H9 (cell line): ENCODE measurements around the gene SCML2. TPM values are rescaled to one million over a fixed set of nuclear protein-coding genes. Genes with fewer than 3 reads are reported as not detected.
A peak's percentile ranks its signal among the peaks of the same experiment; 100 is the strongest.

ENCODE experiments used
- DNase-seq: peaks from one replicate; pipeline ENCODE4 v3.0.0-alpha.2; 2017
- H2AFZ ChIP-seq: one replicate; pipeline ENCODE4 v1.6.1; 2013; ENCODE audit warnings: mild to moderate bottlenecking, low read length, control low read depth, moderate library complexity
- H2AK5ac ChIP-seq: 2 replicates; pipeline ENCODE4 v1.6.1; 2013; ENCODE audit warnings: low read length, control low read depth, mixed read lengths; ENCODE audit not compliant: insufficient read length
- H2BK120ac ChIP-seq: one replicate; pipeline ENCODE4 v1.6.1; 2013; ENCODE audit warnings: low read depth, mild to moderate bottlenecking, low read length, control low read depth, inconsistent platforms; ENCODE audit not compliant: poor library complexity, severe bottlenecking
- H2BK12ac ChIP-seq: 2 replicates; pipeline ENCODE4 v1.6.1; 2013; ENCODE audit warnings: low read length, control low read depth, mixed read lengths, low read depth; ENCODE audit not compliant: insufficient read length
- H2BK15ac ChIP-seq: 2 replicates; pipeline ENCODE4 v1.6.1; 2013; ENCODE audit warnings: low read depth, low read length, control low read depth
- H2BK20ac ChIP-seq: one replicate; pipeline ENCODE4 v1.6.1; 2013; ENCODE audit warnings: low read depth, mild to moderate bottlenecking, low read length, control low read depth, inconsistent platforms; ENCODE audit not compliant: poor library complexity, severe bottlenecking
- H2BK5ac ChIP-seq: 2 replicates; pipeline ENCODE4 v1.6.1; 2013; ENCODE audit warnings: low read length, control low read depth, mixed read lengths; ENCODE audit not compliant: insufficient read length
- H3K14ac ChIP-seq: 2 replicates; pipeline ENCODE4 v1.6.1; 2013; ENCODE audit warnings: low read length, control low read depth; ENCODE audit not compliant: insufficient read depth
- H3K18ac ChIP-seq: 2 replicates; pipeline ENCODE4 v1.6.1; 2013; ENCODE audit warnings: low read depth, mild to moderate bottlenecking, mixed read lengths, low read length, control low read depth; ENCODE audit not compliant: insufficient read length
- H3K23ac ChIP-seq: 2 replicates; pipeline ENCODE4 v1.6.1; 2013; ENCODE audit warnings: low read length, control low read depth, mixed read lengths, low read depth; ENCODE audit not compliant: insufficient read length
- H3K23me2 ChIP-seq: 2 replicates; pipeline ENCODE4 v1.6.1; 2013; ENCODE audit warnings: low read depth, mild to moderate bottlenecking, mixed read lengths, low read length, control low read depth; ENCODE audit not compliant: insufficient read length, poor library complexity, severe bottlenecking
- H3K27ac ChIP-seq: 2 replicates; pipeline ENCODE4 v1.5.1; 2013; ENCODE audit warnings: low read length, control low read depth, mixed read lengths, low read depth; ENCODE audit not compliant: insufficient read length
- H3K27me3 ChIP-seq: 2 replicates; pipeline ENCODE4 v1.6.1; 2013; ENCODE audit warnings: low read length, control low read depth, inconsistent platforms; ENCODE audit not compliant: insufficient read depth
- H3K4ac ChIP-seq: 2 replicates; pipeline ENCODE4 v1.6.1; 2013; ENCODE audit warnings: low read depth, mild to moderate bottlenecking, control low read depth, inconsistent platforms, low read length, moderate library complexity
- H3K4me1 ChIP-seq: 2 replicates; pipeline ENCODE4 v1.6.1; 2013; ENCODE audit warnings: low read length, control low read depth, inconsistent platforms; ENCODE audit not compliant: insufficient read depth
- H3K4me2 ChIP-seq: 2 replicates; pipeline ENCODE4 v1.6.1; 2013; ENCODE audit warnings: low read length, control low read depth, mixed read lengths; ENCODE audit not compliant: insufficient read length, insufficient read depth
- H3K56ac ChIP-seq: 2 replicates; pipeline ENCODE4 v1.6.1; 2013; ENCODE audit warnings: low read depth, mild to moderate bottlenecking, mixed read lengths, low read length, control low read depth; ENCODE audit not compliant: insufficient read length
- H3K79me1 ChIP-seq: 2 replicates; pipeline ENCODE4 v1.6.1; 2013; ENCODE audit warnings: low read depth, mild to moderate bottlenecking, moderate library complexity, low read length, control low read depth, inconsistent platforms; ENCODE audit not compliant: insufficient read depth, poor library complexity, severe bottlenecking
- H3K79me2 ChIP-seq: 2 replicates; pipeline ENCODE4 v1.6.1; 2013; ENCODE audit warnings: low read length, control low read depth, inconsistent platforms; ENCODE audit not compliant: insufficient read depth
- H3K9ac ChIP-seq: 2 replicates; pipeline ENCODE4 v1.6.1; 2013; ENCODE audit warnings: low read length, control low read depth, mixed read lengths; ENCODE audit not compliant: insufficient read length; ENCODE audit errors: extremely low read depth
- H3K9me3 ChIP-seq: one replicate; pipeline ENCODE4 v1.6.1; 2013; ENCODE audit warnings: low read depth, low read length, inconsistent platforms; ENCODE audit not compliant: control insufficient read depth
- H3T11ph ChIP-seq: one replicate; pipeline ENCODE4 v1.6.1; 2013; ENCODE audit warnings: mild to moderate bottlenecking, low read length, control low read depth, inconsistent platforms
- H4K20me1 ChIP-seq: one replicate; pipeline ENCODE4 v1.6.1; 2013; ENCODE audit not compliant: control insufficient read depth, insufficient read length, insufficient read depth
- H4K5ac ChIP-seq: 2 replicates; pipeline ENCODE4 v1.6.1; 2013; ENCODE audit warnings: low read depth, mild to moderate bottlenecking, mixed read lengths, low read length, control low read depth; ENCODE audit not compliant: insufficient read length
- H4K8ac ChIP-seq: replicated peaks from 2 replicates; pipeline ENCODE4 v1.6.1; 2013; ENCODE audit warnings: low read length, control low read depth, mixed read lengths, low read depth; ENCODE audit not compliant: insufficient read length
- H4K91ac ChIP-seq: 2 replicates; pipeline ENCODE4 v1.6.1; 2013; ENCODE audit warnings: low read depth, mild to moderate bottlenecking, moderate library complexity, mixed read lengths, low read length, control low read depth; ENCODE audit not compliant: insufficient read length
- H3K27ac Mint-ChIP-seq, 3 experiments: 2 replicates in 2 of 3; 3 replicates in 1 of 3; pipeline ENCODE4 v1.8.0; 2020 to 2021; ENCODE audit warnings: mixed read lengths in 3 of 3, mild to moderate bottlenecking in 1 of 3, moderate library complexity in 1 of 3
- H3K27me3 Mint-ChIP-seq: 2 replicates; pipeline ENCODE4 v1.8.0; 2021; ENCODE audit warnings: low read depth, mild to moderate bottlenecking, moderate library complexity, mixed read lengths
- H3K36me3 Mint-ChIP-seq, 3 experiments: 2 replicates in 2 of 3; 3 replicates in 1 of 3; pipeline ENCODE4 v1.8.0; 2020 to 2021; ENCODE audit warnings: low read depth in 3 of 3, mixed read lengths in 3 of 3; ENCODE audit not compliant: insufficient read depth in 1 of 3
- H3K4me1 Mint-ChIP-seq, 2 experiments: 2 replicates each; pipeline ENCODE4 v1.8.0; 2020; ENCODE audit warnings: mixed read lengths in 2 of 2
- H3K4me3 Mint-ChIP-seq, 2 experiments: 2 replicates in 1 of 2; 3 replicates in 1 of 2; pipeline ENCODE4 v1.8.0; 2020 to 2021; ENCODE audit warnings: mild to moderate bottlenecking in 2 of 2, mixed read lengths in 2 of 2, moderate library complexity in 1 of 2
- H3K9me3 Mint-ChIP-seq, 2 experiments: 2 replicates in 1 of 2; 3 replicates in 1 of 2; pipeline ENCODE4 v1.8.0; 2020; ENCODE audit warnings: mild to moderate bottlenecking in 2 of 2, mixed read lengths in 2 of 2, moderate library complexity in 1 of 2
- WGBS: extraction: QIAGEN DNeasy Blood & Tissue Kit; methylation state at CpG from one replicate; pipeline ENCODE4 v1.1.7; 2013; ENCODE audit warnings: missing lambda C conversion rate, low lambda C conversion rate, mixed read lengths; ENCODE audit not compliant: insufficient read length; ENCODE audit errors: extremely low coverage; 5-methylcytosine and 5-hydroxymethylcytosine counted together
- long read RNA-seq: library from polyadenylated mRNA; unstranded; transcript quantifications from one replicate; pipeline ENCODE4 v2.0.0, GENCODE V29; 2020
- total RNA-seq: library from RNA; stranded (reverse); gene quantifications from 2 replicates; pipeline ENCODE4 v1.2.1, GENCODE V29; 2021
- TF ChIP-seq, protein P1 (sequence below): fragments of 200-600 bp; sonication (generic); conservative IDR thresholded peaks from 3 replicates; pipeline ENCODE4 v1.8.0; 2021; ENCODE audit warnings: antibody characterized with exemption, mild to moderate bottlenecking

Gene SCML2
- 14.4 and 15.5 TPM in 2 replicates for total RNA-seq
- long read RNA-seq, full-length matches to known transcripts = 19 of 67 reads
- long read RNA-seq, partial matches to known transcripts = 20 of 67 reads
- long read RNA-seq, other reads (novel, unspliced or antisense) = 28 of 67 reads

DNA sequence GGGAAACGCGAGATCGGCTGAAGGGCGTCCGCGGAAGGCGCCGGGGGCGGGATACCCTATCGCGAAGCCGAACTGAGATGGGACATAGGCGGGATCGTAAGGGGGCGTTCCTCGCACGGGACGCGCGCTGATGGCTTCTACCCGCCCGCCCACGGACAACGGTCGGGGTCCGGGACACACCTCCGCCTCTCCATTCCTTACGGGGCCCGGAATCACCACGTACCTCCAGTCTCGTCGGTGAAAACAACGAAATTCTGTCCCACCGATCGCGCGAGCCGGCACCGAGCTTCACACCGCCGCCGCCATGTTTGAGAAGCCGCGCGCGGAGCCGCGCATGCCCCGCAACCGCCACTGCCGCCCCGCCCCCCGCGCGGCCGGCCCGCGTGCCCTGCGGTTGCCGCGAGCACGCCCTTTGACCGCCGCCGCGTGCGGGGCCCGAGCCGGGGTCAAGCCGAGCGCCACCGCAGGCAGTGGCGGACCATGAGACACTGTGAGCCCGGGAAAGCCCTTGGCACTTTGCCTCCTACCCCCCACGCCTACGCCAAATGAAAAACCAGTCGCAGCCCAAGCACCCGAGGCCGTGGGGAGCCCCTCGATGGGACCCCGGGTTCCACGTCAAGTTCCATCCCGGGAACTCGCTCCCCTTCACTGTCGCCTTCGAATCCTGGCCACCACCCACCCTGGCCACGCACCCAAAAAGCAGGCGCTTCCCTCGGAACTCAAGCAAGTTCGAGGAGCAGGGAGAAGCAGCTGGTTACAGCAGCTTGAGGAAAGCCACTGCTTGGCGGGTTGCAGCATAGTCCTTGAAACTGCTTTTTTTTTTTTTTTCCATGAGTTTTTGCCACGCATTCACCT is at the start of gene SCML2:
Gene SCML2 (minus strand): TSS at position 320 of the 855 bp plus-strand sequence. CDS start 20,617 bp downstream, outside the sequence.
- H3K4me2 ChIP-seq = peak within 1 kb of the TSS; percentile 24
- no peak within 1 kb of the TSS for H3K18ac ChIP-seq
- no peaks in the 10 kb centered on the region; the same call in 1 of the 2 replicates for H3K27me3 ChIP-seq
- peaks cover 9% of the 10 kb centered on the region for H3K9me3 ChIP-seq
- H3K79me2 ChIP-seq = no peaks in the 10 kb centered on the region
- H3K4ac ChIP-seq = no peak within 1 kb of the TSS
- H3K27ac Mint-ChIP-seq = peak within 1 kb of the TSS in 1 of 3 experiments; percentile 85; a peak in 2 of 7 replicates
- H4K8ac ChIP-seq = no peak within 1 kb of the TSS
- DNase-seq = peak; percentile 34
- no peak within 1 kb of the TSS for H2BK120ac ChIP-seq
- H3K9me3 Mint-ChIP-seq = peaks cover 51 to 61% of the 10 kb centered on the region in 2 experiments
- no peaks in the 10 kb centered on the region for H3K23me2 ChIP-seq
- H3K79me1 ChIP-seq = no peaks in the 10 kb centered on the region
- TF ChIP-seq, protein P1, sequence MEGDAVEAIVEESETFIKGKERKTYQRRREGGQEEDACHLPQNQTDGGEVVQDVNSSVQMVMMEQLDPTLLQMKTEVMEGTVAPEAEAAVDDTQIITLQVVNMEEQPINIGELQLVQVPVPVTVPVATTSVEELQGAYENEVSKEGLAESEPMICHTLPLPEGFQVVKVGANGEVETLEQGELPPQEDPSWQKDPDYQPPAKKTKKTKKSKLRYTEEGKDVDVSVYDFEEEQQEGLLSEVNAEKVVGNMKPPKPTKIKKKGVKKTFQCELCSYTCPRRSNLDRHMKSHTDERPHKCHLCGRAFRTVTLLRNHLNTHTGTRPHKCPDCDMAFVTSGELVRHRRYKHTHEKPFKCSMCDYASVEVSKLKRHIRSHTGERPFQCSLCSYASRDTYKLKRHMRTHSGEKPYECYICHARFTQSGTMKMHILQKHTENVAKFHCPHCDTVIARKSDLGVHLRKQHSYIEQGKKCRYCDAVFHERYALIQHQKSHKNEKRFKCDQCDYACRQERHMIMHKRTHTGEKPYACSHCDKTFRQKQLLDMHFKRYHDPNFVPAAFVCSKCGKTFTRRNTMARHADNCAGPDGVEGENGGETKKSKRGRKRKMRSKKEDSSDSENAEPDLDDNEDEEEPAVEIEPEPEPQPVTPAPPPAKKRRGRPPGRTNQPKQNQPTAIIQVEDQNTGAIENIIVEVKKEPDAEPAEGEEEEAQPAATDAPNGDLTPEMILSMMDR = no peak
- no peak within 1 kb of the TSS for H3K9ac ChIP-seq
- H2AFZ ChIP-seq = no peak within 1 kb of the TSS
- H2BK5ac ChIP-seq = no peak within 1 kb of the TSS
- peaks cover 2 to 5% (median 3%) of the 10 kb centered on the region in 3 experiments; a peak in 3 of 7 replicates for H3K36me3 Mint-ChIP-seq
- H3K23ac ChIP-seq = no peak within 1 kb of the TSS
- peak within 1 kb of the TSS; percentile 71 to 83 for H3K4me3 Mint-ChIP-seq
- H3K27me3 Mint-ChIP-seq = peaks cover 30% of the 10 kb centered on the region
- H3T11ph ChIP-seq = no peak within 1 kb of the TSS
- H3K4me1 ChIP-seq = no peaks in the 10 kb centered on the region
- no peaks in the 10 kb centered on the region for H4K20me1 ChIP-seq
- H2BK15ac ChIP-seq = no peak within 1 kb of the TSS
- H4K5ac ChIP-seq = no peak within 1 kb of the TSS
- H2BK12ac ChIP-seq = no peak within 1 kb of the TSS
- no peak within 1 kb of the TSS for H3K14ac ChIP-seq
- no peak within 1 kb of the TSS for H3K27ac ChIP-seq
- H4K91ac ChIP-seq = no peak within 1 kb of the TSS
- no peak within 1 kb of the TSS for H2BK20ac ChIP-seq
- H2AK5ac ChIP-seq = no peak within 1 kb of the TSS
- no peak within 1 kb of the TSS for H3K56ac ChIP-seq
- no CpG with 5 or more reads among the region's 92 CpGs for WGBS
- H3K4me1 Mint-ChIP-seq = peaks cover 3 to 11% of the 10 kb centered on the region in 2 experiments; a peak in 2 of 4 replicates
